ENCODE measurements around the gene SAP25.

The SAP25 gene
- total RNA-seq: 0 reads per million in 3 donors

DNA sequence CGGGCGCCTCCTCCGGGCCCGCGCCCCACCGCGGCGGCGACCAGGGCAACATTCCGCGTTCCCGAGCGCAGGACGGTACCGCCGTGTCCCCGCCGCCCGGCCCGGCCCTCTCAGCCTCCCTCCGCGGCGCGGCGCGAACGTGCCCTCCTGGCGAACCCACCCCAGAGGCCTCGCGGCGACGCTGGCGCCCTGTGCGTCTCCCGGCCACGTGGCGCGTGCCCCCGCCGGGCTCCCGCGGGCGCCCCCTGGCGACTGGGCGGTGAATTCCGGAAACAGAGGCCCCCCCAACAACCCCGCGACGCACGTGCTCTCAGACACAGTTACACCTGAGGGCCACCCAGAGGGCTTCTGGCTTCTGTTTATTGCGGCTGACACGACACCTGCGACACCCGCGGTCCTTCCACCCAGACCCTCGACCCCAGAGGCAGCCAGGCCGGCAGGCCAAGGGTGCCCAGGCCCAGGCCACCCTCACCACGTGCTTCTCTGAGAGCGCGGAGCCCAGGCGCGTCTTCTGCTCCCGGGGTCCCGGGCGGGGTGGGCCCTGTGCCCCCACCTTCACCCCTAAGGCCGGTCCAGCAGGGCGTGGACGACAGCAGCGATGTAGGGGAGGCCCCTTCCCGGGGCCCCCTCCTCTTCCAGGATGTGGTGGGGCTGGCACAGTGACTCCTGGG is at the start of gene SAP25:
SAP25 (minus strand) TSS at position 210 of the 671 bp plus-strand sequence; CDS start at position 52, 158 bp downstream.
- no peak for DNase-seq
- Histone ChIP-seq H3K9me3 (ENCODE audit: control insufficient read depth, low read length) (no peaks in the 10 kb centered on the region), H3K27ac (ENCODE audit: insufficient read depth, low read length, poor library complexity, severe bottlenecking) (no peak within 1 kb of the TSS), H3K27me3 (replicated peaks; ENCODE audit: control insufficient read depth, insufficient read depth, low read length, poor library complexity, severe bottlenecking) (no peaks in the 10 kb centered on the region), H3K4me3 (ENCODE audit: insufficient read depth, low read depth, low read length, poor library complexity, severe bottlenecking) (no peak within 1 kb of the TSS), H3K36me3 (ENCODE audit: control insufficient read depth, insufficient read depth, low read length) (peaks cover 57% of the 10 kb centered on the region), H3K4me1 (ENCODE audit: control insufficient read depth, insufficient read depth, low read length, poor library complexity, severe bottlenecking) (peaks cover 28% of the 10 kb centered on the region)

DNA sequence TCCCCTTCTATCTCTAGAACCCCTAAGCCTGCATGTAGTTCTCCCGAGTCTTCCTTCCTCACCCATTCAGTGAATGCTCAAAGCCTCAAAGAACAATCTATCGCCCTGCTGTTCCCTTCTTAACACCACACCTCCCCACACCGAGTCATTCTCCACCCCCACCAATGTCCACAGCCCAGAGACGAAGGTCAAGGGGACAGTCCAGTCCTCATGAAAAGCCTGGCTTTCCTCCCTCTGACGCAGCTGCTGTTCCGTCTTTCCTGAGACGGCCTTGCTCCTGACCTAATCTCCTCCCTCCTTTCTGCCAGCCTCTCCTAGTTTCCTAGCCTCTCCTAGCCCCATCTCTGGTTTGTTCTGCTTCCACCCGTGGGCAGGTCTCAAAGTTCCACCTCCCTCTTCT is 47.9 kb upstream of the SAP25 start:
- Histone ChIP-seq H3K27ac (ENCODE audit: insufficient read depth, low read length, poor library complexity, severe bottlenecking) (no peak overlapping the region), H3K4me3 (ENCODE audit: insufficient read depth, low read depth, low read length, poor library complexity, severe bottlenecking) (no peak overlapping the region), H3K9me3 (ENCODE audit: control insufficient read depth, low read length) (no peaks in the 10 kb centered on the region), H3K27me3 (replicated peaks; ENCODE audit: control insufficient read depth, insufficient read depth, low read length, poor library complexity, severe bottlenecking) (no peaks in the 10 kb centered on the region), H3K4me1 (ENCODE audit: control insufficient read depth, insufficient read depth, low read length, poor library complexity, severe bottlenecking) (peaks cover 5% of the 10 kb centered on the region), H3K36me3 (ENCODE audit: control insufficient read depth, insufficient read depth, low read length) (no peaks in the 10 kb centered on the region)
- DNase-seq: no peak

DNA sequence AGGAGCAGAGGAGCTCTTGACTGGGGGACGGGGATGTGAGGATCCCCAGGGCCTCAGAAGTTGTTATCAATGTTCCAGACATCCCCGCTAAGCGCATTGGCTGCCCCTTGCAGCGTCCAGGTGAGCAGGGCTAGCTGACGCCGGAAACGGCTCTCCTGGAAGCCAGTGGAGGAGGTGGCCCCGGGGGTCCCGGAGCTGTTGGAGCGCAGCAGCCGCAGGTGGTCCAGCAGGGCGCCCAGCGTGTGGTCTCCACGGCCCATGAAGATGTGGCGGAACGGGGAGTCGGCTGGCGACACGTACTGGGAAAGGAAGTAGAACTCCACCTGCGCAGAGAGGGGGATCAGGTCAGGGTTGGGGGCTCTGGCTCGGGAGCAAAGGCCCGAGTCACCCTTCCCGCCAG is 47.1 kb upstream of the SAP25 start:
- Histone ChIP-seq H3K9me3 (ENCODE audit: control insufficient read depth, low read length) (no peaks in the 10 kb centered on the region), H3K27me3 (replicated peaks; ENCODE audit: control insufficient read depth, insufficient read depth, low read length, poor library complexity, severe bottlenecking) (no peaks in the 10 kb centered on the region), H3K4me1 (ENCODE audit: control insufficient read depth, insufficient read depth, low read length, poor library complexity, severe bottlenecking) (no peaks in the 10 kb centered on the region), H3K36me3 (ENCODE audit: control insufficient read depth, insufficient read depth, low read length) (no peaks in the 10 kb centered on the region), H3K27ac (ENCODE audit: insufficient read depth, low read length, poor library complexity, severe bottlenecking) (no peak overlapping the region), H3K4me3 (ENCODE audit: insufficient read depth, low read depth, low read length, poor library complexity, severe bottlenecking) (no peak overlapping the region)
- DNase-seq: no peak

DNA sequence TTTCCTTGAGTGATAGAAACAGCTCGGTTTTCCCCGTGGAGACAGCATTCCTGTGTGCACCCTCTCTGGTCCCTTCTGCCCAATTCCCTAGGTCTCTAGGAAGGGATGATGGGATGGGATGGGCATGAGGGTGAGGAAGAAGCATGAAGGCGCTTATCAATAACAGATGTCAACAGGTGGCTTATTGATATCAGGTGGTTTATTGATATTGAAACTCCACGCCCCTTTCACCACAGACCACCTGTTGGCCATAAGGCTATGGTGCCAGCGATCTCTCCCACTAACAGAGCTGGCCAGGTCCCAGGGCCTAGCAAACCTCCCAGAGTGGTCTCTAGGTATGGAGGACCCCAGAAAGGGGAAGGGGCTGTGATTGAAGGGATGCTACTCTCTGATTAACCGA is 46.5 kb upstream of the SAP25 start:
- Histone ChIP-seq H3K4me3 (ENCODE audit: insufficient read depth, low read depth, low read length, poor library complexity, severe bottlenecking) (no peak overlapping the region), H3K9me3 (ENCODE audit: control insufficient read depth, low read length) (no peaks in the 10 kb centered on the region), H3K36me3 (ENCODE audit: control insufficient read depth, insufficient read depth, low read length) (no peaks in the 10 kb centered on the region), H3K27ac (ENCODE audit: insufficient read depth, low read length, poor library complexity, severe bottlenecking) (no peak overlapping the region), H3K4me1 (ENCODE audit: control insufficient read depth, insufficient read depth, low read length, poor library complexity, severe bottlenecking) (no peaks in the 10 kb centered on the region), H3K27me3 (replicated peaks; ENCODE audit: control insufficient read depth, insufficient read depth, low read length, poor library complexity, severe bottlenecking) (no peaks in the 10 kb centered on the region)
- no peak for DNase-seq

DNA sequence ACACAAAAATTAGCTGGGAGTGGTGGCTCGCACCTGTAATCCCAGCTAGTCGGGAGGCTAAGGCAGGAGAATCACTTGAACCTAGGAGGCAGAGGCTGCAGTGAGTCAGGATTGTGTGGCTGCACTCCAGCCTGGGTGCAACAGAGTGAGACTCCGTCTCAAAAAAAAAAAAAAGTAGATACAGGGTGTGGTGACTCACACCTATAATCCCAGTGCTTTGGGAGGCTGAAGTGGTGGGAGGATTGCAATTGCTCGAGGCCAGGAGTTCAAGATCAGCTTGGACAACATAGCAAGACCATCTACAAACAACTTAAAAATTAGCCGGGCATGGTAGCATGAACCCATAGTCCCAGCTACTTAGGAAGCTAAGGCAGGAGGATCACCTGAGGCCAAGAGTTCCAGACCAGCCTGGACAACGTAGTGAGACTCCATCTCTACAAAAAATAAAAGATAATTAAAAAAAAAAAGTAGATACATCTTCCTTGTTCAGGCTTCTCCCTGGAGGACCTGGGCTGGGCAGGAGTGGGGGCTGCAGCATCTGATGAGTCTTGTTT is 40.7 kb upstream of the SAP25 start:
- Histone ChIP-seq H3K27me3 (replicated peaks; ENCODE audit: control insufficient read depth, insufficient read depth, low read length, poor library complexity, severe bottlenecking) (no peaks in the 10 kb centered on the region), H3K4me1 (ENCODE audit: control insufficient read depth, insufficient read depth, low read length, poor library complexity, severe bottlenecking) (peaks cover 19% of the 10 kb centered on the region), H3K9me3 (ENCODE audit: control insufficient read depth, low read length) (no peaks in the 10 kb centered on the region), H3K4me3 (ENCODE audit: insufficient read depth, low read depth, low read length, poor library complexity, severe bottlenecking) (no peak overlapping the region), H3K27ac (ENCODE audit: insufficient read depth, low read length, poor library complexity, severe bottlenecking) (no peak overlapping the region), H3K36me3 (ENCODE audit: control insufficient read depth, insufficient read depth, low read length) (no peaks in the 10 kb centered on the region)
- DNase-seq: no peak

DNA sequence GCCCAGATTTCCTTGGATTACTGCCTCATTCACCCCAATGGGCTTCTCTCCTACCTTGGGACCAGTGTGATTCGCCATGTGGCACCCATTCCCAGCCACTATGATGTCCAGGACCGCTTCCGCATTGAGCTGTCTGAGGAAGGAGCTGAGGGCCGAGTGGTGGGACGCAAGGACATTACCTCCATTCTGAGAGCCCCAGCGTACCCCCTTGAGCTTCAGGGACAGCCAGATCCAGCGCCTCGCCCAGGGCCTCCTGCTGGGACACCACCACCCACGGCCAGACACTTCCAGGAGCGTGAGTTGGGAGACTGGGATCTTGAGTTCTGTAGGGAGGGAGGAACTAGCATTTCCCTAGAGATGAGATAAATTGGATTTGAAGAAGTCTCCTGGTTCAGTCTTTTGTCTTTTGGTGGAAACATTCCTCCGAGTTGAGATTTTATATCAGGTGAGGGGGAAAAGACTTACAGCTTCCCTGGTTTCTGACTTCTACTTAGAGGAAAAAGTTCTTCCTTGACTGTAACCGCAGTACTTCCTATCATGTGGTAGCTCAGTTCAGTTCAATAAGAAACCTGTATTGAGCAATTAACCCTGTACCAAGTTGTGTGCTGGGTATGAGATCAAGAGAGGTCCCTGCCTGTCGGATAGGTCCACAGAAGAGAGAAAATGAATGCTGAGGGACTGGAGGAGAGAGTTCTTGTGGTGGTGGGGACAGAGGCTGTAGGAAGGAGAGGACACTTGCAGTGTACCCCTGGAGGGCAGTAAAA is 39.9 kb upstream of the SAP25 start:
- peak overlapping the region; percentile 51 for H3K4me3 ChIP-seq (ENCODE audit: insufficient read depth, low read depth, low read length, poor library complexity, severe bottlenecking)
- H3K9me3 ChIP-seq (ENCODE audit: control insufficient read depth, low read length): no peaks in the 10 kb centered on the region
- no peaks in the 10 kb centered on the region for H3K36me3 ChIP-seq (ENCODE audit: control insufficient read depth, insufficient read depth, low read length)
- no peaks in the 10 kb centered on the region for H3K27me3 ChIP-seq (replicated peaks; ENCODE audit: control insufficient read depth, insufficient read depth, low read length, poor library complexity, severe bottlenecking)
- peaks cover 19% of the 10 kb centered on the region for H3K4me1 ChIP-seq (ENCODE audit: control insufficient read depth, insufficient read depth, low read length, poor library complexity, severe bottlenecking)
- DNase-seq: no peak
- H3K27ac ChIP-seq (ENCODE audit: insufficient read depth, low read length, poor library complexity, severe bottlenecking): no peak overlapping the region

DNA sequence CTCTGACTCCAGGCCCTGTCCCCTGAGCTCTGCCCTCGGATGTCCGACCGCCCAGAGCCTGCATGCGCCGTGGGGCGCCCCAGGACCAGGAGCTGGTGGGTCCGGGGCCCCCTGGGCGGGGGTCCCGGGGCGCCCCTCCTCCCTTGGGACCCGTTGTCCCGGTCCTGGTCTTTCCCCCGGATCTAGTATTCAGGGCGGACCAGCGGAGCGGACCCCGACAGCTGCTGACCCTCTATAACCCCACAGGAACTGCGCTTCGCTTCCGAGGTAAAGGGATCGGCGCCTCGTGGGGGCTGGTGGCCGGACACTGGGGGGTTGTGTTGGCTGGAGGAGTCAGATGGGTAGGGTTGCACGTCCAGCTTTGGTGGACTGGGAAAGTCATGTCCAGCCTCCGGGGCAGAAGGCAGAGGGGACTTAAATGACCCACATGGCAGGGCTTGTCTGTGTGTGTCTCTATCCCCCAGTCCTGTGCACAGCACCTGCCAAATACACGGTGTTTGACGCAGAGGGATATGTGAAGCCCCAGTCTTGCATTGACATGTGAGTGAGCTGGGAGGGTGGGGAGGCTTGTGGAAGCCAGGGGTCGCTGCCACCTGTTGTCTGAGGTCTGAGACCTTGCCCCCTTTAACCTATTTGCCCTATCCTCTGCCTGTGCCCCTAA is 39.2 kb upstream of the SAP25 start:
- Histone ChIP-seq H3K36me3 (ENCODE audit: control insufficient read depth, insufficient read depth, low read length) (no peaks in the 10 kb centered on the region), H3K27me3 (replicated peaks; ENCODE audit: control insufficient read depth, insufficient read depth, low read length, poor library complexity, severe bottlenecking) (no peaks in the 10 kb centered on the region), H3K4me1 (ENCODE audit: control insufficient read depth, insufficient read depth, low read length, poor library complexity, severe bottlenecking) (peaks cover 19% of the 10 kb centered on the region), H3K27ac (ENCODE audit: insufficient read depth, low read length, poor library complexity, severe bottlenecking) (peak overlapping the region; percentile 80), H3K4me3 (ENCODE audit: insufficient read depth, low read depth, low read length, poor library complexity, severe bottlenecking) (peak overlapping the region; percentile 51), H3K9me3 (ENCODE audit: control insufficient read depth, low read length) (no peaks in the 10 kb centered on the region)
- DNase-seq: no peak

DNA sequence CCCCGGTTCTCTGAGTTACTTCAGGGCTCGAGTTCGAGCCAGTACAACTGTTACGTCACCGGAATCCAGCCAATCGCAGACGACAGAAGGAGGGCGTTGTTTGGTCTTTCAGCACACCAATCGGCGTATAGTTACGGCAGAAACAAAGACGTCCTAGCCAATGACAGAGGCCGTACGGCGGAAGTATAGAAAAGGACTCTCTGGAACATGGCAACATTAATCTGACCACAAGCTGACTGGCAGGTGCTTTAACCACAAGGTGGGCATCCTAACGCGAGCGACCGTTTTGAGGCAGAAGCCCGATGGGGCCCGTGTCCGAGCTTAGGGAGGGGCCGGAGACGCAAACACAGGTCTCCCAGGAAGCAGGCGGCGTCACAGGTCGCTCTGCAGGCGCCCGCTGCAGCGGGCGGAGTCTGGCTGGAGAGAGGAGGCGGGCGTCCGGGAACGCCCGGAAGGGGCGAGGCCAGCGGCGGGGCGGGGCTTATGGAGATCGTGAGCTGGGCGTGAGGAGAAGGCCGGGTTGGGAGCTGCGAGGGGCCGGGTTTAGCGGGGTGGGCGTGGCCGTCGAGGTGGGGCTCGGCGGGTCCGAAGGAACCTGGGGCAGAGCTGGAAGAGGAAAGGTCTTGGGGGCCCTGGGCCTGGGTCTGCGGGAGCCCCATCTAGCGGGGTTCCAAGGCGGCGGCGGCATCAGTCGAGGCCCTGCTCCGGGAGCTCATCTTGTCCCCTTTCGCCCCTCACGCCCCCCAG is 38.5 kb upstream of the SAP25 start, which contains the start of gene MOSPD3:
MOSPD3 (plus strand) TSS at position 558 of the 747 bp plus-strand sequence. CDS start 252 bp downstream, outside the sequence.
- no peaks in the 10 kb centered on the region for H3K9me3 ChIP-seq (ENCODE audit: control insufficient read depth, low read length)
- H3K36me3 ChIP-seq (ENCODE audit: control insufficient read depth, insufficient read depth, low read length): no peaks in the 10 kb centered on the region
- DNase-seq: peak; percentile 94 to 96 (median 95)
- no peaks in the 10 kb centered on the region for H3K27me3 ChIP-seq (replicated peaks; ENCODE audit: control insufficient read depth, insufficient read depth, low read length, poor library complexity, severe bottlenecking)
- peak within 1 kb of the TSS; percentile 51 for H3K4me3 ChIP-seq (ENCODE audit: insufficient read depth, low read depth, low read length, poor library complexity, severe bottlenecking)
- peaks cover 19% of the 10 kb centered on the region for H3K4me1 ChIP-seq (ENCODE audit: control insufficient read depth, insufficient read depth, low read length, poor library complexity, severe bottlenecking)
- peak within 1 kb of the TSS; percentile 80 for H3K27ac ChIP-seq (ENCODE audit: insufficient read depth, low read length, poor library complexity, severe bottlenecking)

DNA sequence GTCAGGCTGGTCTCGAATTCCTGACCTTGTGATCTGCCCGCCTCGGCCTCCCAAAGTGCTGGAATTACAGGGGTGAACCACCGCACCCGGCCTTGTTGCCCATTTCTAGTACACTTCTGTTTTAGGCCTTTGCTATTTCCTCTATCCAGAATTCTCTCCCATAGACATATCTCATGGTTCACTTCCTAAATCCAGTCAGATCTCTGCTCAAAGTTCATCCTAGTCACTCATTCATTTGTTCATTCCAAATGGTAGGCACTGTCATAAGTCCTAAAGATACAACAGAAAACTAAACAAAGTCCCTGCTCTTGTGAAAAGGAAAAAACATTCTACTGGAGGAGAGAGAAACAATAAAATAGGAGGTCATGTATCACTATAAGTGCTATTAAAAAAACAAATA is 36.3 kb upstream of the SAP25 start:
- Histone ChIP-seq H3K36me3 (ENCODE audit: control insufficient read depth, insufficient read depth, low read length) (no peaks in the 10 kb centered on the region), H3K4me3 (ENCODE audit: insufficient read depth, low read depth, low read length, poor library complexity, severe bottlenecking) (no peak overlapping the region), H3K9me3 (ENCODE audit: control insufficient read depth, low read length) (no peaks in the 10 kb centered on the region), H3K27ac (ENCODE audit: insufficient read depth, low read length, poor library complexity, severe bottlenecking) (no peak overlapping the region), H3K27me3 (replicated peaks; ENCODE audit: control insufficient read depth, insufficient read depth, low read length, poor library complexity, severe bottlenecking) (no peaks in the 10 kb centered on the region), H3K4me1 (ENCODE audit: control insufficient read depth, insufficient read depth, low read length, poor library complexity, severe bottlenecking) (peaks cover 24% of the 10 kb centered on the region)
- no peak for DNase-seq

Measured in effector memory CD4-positive, alpha-beta T cell (primary cell).